ENCODE results near the gene SC5D.

SC5D gene

DNA sequence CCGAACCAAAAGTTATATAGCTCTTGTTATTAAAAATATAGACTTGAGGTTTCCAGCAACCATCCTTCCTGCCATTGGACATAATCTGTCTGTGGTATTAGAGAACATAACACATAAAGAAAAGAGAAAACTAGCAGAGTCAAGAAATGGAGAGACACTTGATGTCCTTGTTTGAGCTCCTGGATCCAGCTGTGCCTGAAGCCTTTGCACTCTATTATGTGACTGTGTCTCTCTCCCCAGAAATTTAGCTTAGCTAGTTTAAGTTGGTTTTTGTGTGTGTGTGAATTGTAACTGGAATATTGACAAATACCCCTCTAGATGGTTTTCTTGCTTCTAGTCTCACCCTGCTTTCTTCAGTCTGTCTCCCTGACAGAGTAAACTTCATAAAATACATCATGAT is 61.6 kb downstream of the SC5D start:
- DNase-seq (ENCODE audit: low read depth): no peak
- TF ChIP-seq, protein P1, sequence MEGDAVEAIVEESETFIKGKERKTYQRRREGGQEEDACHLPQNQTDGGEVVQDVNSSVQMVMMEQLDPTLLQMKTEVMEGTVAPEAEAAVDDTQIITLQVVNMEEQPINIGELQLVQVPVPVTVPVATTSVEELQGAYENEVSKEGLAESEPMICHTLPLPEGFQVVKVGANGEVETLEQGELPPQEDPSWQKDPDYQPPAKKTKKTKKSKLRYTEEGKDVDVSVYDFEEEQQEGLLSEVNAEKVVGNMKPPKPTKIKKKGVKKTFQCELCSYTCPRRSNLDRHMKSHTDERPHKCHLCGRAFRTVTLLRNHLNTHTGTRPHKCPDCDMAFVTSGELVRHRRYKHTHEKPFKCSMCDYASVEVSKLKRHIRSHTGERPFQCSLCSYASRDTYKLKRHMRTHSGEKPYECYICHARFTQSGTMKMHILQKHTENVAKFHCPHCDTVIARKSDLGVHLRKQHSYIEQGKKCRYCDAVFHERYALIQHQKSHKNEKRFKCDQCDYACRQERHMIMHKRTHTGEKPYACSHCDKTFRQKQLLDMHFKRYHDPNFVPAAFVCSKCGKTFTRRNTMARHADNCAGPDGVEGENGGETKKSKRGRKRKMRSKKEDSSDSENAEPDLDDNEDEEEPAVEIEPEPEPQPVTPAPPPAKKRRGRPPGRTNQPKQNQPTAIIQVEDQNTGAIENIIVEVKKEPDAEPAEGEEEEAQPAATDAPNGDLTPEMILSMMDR (conservative IDR thresholded peaks at IDR 0.05; ENCODE audit: low read depth, low read length): no peak
- no peak overlapping the region for H3K4me3 ChIP-seq (ENCODE audit: low read length)

DNA sequence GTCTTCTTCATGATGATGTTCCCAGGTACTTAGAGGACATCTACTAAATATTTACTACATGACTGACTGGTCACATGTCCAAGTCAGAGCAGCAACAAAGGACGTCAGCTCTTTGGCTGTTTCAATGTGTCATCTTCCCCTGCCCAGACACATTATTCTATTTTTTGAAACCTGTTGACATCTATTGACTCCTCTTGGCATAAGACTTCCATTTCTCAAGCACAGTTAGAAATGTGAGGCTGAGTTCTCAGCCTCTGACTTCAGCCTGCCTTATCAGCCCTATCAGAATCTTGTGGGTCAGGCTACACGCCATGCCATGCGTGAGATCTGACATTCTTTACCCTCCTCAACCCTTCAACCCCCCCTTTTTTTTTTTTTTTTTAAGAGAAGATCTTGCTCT is 63.8 kb downstream of the SC5D start:
- H3K4me3 ChIP-seq (ENCODE audit: low read length): no peak overlapping the region
- DNase-seq (ENCODE audit: low read depth): no peak
- TF ChIP-seq, protein P1 (conservative IDR thresholded peaks at IDR 0.05; ENCODE audit: low read depth, low read length): no peak
